ENCODE results near the gene FAM153A.
"Not testable (repeated sequence)": the region's sequence is repeated elsewhere in the genome, so short reads cannot be mapped to it uniquely, and the experiment has no call there.

FAM153A gene

DNA sequence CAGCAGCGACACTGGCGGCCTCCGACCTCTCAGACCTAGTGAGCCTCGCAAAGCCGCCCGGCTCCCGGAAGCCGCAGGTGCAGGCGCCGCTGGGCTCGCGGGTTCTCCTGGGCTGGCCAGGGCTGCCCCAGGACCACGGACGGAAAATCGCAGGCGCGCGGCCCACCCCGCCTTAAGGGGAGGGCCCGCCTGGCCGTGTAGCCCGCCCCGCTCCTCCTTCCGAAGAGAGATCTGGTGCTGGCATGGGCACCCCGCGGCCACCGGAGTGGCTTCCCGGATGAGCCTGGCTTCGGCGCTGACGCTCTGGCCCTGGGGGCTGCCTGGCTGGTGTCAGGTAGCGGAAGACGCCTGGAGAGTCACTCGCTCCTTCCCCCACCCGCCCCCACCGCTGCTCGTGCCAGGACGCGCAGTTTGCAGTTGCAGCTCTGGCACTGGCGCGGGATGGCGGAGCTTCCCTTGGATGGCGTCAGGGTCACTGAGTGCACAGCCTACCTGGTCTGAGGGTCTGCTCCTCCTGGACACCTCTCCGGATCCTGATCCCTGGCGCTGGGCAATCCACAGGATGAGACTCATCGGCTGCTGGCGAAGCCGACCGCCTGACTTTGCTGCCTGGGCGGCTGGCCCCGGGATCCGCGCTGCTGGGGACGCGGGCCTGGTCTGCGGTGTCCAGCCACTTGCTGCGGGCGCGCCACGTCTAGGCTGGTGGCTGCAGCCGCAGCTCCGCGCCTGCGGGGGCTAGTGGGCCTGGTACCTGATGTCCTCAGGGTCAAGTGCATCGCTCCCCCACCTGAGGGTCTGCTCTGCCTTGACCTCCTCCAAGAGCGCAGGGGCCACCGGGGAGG, at the start of gene FAM153A:
Gene FAM153A (minus strand): TSS at position 108 of the 842 bp plus-strand sequence.
- not testable (repeated sequence) for DNase-seq (ENCODE audit: low read depth in 3 of 3)

DNA sequence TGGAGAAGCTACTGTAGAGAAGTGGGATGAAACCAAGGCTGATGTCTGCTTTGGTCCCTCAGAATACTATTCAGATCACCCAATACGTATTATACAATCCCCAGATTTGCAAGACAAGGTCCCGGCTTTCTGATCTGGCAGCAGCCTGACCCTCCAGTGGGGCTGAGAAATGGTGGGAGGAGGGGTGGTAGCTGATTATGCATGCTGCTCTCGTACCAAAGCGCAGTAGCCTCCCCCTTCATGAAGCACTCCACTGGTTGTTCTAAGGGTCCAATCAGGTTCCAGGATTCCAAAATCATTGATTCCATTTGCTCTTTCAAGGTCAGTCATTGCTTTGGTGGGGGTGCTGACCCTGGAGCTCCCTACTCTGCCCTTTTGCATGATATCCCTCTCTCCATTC, 49.6 kb upstream of the FAM153A start:
- DNase-seq (ENCODE audit: low read depth in 3 of 3): not testable (repeated sequence)

DNA sequence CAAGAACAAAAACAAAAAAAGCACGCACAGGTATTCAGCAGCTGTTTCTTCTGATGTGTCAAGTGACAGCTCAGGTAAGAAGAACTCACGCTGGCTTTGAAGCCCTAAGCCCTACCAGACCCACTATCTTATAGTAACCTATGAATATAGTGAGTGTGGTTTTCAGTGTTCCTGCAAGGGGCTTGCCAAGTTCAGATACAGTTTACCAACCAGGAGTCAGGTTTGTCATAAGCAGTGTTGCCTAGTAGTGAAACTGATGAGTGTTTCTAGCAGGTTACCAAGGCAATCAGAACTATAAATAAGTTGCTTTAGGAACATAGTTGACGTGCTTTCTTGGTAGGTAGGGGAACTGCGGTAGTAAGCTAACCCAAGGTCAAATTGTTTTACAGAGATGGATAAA, 43.4 kb upstream of the FAM153A start:
- not testable (repeated sequence) for DNase-seq (ENCODE audit: low read depth in 3 of 3)

DNA sequence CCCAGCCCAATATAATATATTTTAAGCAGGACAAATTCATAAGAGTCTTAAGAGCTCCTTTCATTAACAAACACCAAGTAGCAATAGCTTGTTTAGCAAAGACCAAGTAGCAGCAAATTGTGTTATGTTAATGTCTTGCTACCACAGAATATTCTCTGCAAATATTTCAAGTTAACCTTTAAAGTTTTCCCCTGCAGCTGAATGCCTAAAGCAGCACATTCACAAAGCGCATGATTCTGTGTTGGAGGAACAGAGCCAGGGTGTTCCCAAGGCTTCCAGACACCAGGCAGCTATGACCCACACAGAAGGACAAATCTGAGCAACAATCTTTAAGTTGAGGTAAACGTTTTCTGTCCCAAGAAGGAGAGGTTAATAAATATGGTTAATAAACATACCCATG, 42.1 kb upstream of the FAM153A start:
- not testable (repeated sequence) for DNase-seq (ENCODE audit: low read depth in 3 of 3)

DNA sequence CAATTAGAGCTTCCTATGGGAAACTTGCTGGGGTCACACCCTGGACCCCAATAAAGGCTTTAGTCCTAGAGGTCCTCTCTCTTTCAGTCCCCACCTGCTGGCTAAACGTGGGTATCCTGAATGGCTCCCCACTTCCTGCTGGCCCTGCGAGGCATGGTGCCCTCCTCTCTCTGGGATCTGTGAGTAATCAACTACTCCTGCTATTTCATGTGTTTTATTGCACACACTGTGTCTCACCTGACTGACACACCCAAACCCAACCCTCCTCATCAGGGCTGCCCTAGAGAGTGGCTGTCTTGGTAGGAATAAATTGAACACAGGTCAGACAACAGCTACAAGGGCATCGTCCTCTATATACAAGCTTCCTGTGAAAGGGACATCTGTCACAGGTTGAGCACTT, 39.8 kb upstream of the FAM153A start:
- not testable (repeated sequence) for DNase-seq (ENCODE audit: low read depth in 3 of 3)

GRCh38 chr5:177819664-177820063, 37.0 kb upstream of the FAM153A start:
- not testable (repeated sequence) for DNase-seq (ENCODE audit: low read depth in 3 of 3)

- not testable (repeated sequence) for DNase-seq (ENCODE audit: low read depth in 3 of 3)
Observed at GRCh38 chr5:177812814-177813425, 30.2 kb upstream of the FAM153A start.

DNA sequence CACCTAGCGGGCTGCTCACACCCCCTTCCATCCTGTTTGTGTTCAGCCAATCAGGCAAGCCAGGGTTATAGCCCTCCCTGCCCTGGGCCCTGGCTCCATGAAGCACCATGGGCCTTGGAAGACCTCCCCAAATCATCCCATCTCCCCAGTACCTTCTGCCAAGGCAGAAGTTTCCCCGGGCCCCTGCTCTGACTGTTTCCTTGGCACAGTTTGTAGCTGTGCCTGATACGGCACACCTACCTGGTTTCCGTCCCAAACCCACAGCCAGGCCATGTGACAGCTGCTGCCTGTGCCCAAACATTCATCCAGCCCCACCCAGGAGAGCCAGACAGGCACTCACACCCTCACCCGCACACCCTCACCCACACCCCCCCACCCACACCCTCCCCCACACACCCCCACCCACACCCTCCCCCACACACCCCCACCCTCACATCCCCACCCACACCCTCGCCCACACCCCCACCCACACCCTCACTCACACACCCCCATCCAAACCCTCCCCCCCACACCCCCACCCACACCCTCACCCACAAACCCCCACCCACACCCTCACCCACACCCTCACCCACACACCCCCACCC, 29.6 kb upstream of the FAM153A start:
- DNase-seq (ENCODE audit: low read depth in 3 of 3): not testable (repeated sequence)

- DNase-seq (ENCODE audit: low read depth in 3 of 3): peak in 1 of 3 donors; percentile 20
Observed at GRCh38 chr5:177809209-177809913, 26.7 kb upstream of the FAM153A start.

DNA sequence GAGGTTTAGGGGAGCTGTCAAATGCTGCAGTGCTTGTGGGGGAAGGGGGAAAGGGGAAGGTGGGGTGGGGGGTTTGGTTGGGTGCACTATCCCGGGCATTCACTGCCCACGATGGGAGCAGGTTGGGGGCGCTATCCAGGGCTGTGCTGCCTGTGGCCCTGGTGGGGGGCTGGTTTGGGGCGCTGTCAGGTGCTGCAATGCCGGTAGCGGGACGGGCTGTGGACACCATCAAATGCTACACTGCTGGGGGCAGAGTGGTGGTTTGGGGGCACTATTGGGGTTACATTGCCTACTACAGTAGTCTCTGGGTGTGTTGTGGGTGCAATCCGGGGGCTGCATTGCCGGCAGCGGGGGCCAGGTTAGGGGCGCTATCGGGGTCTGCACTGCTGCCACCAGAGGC, 25.7 kb upstream of the FAM153A start:
- DNase-seq (ENCODE audit: low read depth in 3 of 3): not testable (repeated sequence)

- DNase-seq (ENCODE audit: low read depth in 3 of 3): not testable (repeated sequence)
Observed at GRCh38 chr5:177807265-177807664, 24.6 kb upstream of the FAM153A start.

DNA sequence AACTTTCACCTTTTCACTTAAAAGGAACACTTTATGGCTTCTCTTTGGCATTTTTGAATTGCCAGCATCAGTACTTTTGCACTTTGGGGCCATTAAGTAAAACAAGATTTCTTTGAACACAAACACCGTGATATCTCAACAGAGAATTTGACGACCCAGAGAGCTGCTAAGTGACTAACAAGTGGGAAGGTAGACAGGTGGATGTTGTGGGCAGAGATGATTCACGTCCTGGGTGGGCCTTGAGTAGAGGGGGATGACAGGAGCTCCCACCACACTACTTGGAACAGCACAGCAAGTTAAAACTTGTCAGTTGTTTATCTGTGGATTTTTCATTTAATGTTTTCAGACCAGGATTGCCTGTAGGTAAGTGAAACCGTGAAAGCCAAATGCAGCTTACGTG, 18.7 kb upstream of the FAM153A start:
- not testable (repeated sequence) for DNase-seq (ENCODE audit: low read depth in 3 of 3)

- DNase-seq (ENCODE audit: low read depth in 3 of 3): not testable (repeated sequence)
Observed at GRCh38 chr5:177798237-177798840, 15.6 kb upstream of the FAM153A start.

DNA sequence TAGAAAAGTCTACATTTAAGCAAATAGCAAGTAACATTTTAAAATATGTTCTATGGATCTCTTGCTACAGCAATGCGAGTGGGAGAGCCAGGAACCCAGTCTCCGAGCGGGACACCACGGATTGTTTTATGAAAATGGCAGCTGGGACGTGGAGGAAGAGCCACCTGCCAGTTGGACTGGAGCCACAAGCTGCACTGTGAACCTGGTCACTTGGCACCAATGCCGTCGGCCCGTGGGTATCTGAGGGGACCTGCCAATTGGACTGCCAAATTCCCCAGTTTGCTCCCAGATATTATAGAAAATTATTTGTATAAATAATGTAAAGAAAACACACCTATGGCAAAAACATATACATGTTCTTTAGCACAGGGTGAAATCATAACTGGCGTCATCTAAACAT, 10.6 kb upstream of the FAM153A start:
- not testable (repeated sequence) for DNase-seq (ENCODE audit: low read depth in 3 of 3)

DNA sequence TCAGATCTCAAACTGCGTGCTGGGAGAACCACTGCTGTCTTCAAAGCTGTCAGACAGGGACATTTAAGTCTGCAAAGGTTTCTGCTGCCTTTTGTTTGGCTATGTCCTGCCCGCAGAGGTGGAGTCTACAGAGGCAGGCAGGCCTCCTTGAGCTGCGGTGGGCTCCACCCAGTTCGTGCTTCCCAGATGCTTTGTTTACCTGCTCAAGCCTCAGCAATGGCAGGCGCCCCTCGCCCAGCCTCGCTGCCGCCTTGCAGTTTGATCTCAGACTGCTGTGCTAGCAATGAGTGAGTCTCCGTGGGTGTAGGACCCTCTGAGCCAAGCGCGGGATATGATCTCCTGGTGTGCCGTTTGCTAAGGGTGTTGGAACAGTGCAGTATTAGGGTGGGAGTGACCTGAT, 8.9 kb upstream of the FAM153A start:
- not testable (repeated sequence) for DNase-seq (ENCODE audit: low read depth in 3 of 3)

DNA sequence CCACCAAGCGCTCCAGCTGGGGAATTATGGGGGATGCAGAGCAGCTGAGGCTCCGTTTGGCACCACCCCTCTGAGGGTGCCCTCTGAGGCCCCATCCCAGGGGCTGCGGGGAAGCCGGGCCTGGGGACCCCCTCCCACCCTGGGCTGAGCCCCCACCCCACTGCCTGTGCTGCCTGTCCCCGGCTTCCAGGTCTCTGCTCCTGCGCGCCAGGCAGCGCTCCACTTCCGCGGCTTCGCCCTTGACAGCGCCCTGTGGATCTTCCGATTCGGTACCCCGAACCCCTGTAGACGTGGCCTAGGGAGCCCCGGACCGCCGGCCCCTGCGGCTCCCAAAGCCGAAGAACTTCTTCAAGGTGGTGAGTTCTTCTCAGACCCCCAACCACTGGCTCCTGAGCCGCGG, 530 bp downstream of the FAM153A start:
- DNase-seq (ENCODE audit: low read depth in 3 of 3): not testable (repeated sequence)

DNA sequence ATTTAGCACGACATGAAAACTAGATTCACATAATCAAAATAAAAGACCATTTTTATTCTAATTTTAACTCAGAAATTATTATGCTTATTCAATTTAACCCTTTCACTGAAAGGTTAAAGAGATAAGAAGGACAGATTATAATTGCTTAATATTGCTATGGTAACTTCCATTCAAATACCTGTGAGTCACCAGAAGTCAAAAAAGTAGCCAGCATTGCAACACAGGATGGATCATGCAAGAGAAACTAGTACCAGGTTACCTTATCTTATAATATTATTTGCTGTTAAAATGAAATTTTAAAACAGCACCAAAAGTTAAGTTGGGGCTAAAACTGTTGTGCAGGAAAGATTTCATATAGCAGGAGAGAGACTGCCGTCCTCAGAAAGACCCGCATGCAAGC, 11.5 kb downstream of the FAM153A start:
- not testable (repeated sequence) for DNase-seq (ENCODE audit: low read depth in 3 of 3)

DNA sequence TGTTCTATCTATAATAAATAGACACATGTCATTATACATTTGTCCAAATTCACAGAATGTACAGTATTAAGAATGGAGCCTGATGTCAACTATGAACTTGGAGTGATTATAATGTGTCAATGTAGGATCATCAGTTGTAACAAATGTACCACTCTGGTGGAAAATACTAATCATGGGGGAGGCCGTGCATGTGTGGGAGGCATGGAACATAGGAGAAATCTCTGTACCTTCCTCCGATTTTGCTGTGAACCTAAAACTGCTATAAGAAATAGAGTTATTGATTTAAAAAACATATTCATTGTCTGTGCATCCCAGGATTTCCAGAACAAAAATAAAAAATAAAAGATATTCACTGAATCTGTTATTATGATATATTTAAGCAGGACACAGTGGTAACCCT, 12.1 kb downstream of the FAM153A start:
- DNase-seq (ENCODE audit: low read depth in 3 of 3): peak in 1 of 3 donors; percentile 19

GRCh38 chr5:177763737-177764508, 18.8 kb downstream of the FAM153A start:
- DNase-seq (ENCODE audit: low read depth in 3 of 3): not testable (repeated sequence)

DNA sequence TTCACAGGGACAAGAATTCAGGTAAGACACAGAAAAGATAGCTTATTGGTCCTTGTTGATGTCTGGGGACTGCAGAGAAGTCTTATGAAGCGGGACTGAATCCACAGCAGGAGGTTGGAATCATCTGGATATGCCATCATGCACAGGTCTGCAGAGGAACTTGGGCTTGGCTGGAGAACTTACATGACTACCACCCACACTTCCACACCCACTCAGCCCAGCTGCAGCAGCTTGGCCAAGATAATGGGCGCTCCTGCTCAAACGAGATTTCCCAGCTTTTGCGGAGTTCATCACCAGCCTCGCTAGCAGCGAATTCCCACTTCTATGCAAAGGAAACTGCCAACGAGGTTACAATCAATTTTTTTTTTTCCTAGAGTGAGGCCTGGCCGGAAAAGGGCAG, 21.7 kb downstream of the FAM153A start:
- not testable (repeated sequence) for DNase-seq (ENCODE audit: low read depth in 3 of 3)

DNA sequence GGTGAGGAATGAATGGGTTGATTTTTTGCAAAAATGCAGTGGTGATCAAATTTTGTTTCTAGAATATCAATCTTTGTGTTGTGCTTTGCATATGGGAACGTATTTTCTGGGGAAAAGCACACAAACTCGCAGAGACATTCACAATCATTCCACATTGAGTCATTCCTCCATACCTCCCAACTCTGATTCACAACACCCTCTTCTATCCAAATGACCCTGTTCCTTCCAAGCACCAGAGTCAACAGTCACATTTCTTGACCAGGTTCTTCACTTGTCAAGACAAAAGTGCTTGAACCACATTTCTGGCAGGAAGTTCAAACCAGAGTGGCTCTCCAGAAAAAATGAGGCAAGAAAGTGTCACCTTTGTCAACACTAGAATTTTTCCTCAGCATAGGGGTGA, 35.3 kb downstream of the FAM153A start:
- not testable (repeated sequence) for DNase-seq (ENCODE audit: low read depth in 3 of 3)
